ENCODE results near the gene ORM2.
"Not testable (repeated sequence)": the region's sequence is repeated elsewhere in the genome, so short reads cannot be mapped to it uniquely, and the experiment has no call there.

Gene ORM2

GRCh38 chr9:114315723-114316363 is 13.8 kb upstream of the ORM2 start:
- no peak for DNase-seq (ENCODE audit: low read depth)
- TF ChIP-seq, protein P1, sequence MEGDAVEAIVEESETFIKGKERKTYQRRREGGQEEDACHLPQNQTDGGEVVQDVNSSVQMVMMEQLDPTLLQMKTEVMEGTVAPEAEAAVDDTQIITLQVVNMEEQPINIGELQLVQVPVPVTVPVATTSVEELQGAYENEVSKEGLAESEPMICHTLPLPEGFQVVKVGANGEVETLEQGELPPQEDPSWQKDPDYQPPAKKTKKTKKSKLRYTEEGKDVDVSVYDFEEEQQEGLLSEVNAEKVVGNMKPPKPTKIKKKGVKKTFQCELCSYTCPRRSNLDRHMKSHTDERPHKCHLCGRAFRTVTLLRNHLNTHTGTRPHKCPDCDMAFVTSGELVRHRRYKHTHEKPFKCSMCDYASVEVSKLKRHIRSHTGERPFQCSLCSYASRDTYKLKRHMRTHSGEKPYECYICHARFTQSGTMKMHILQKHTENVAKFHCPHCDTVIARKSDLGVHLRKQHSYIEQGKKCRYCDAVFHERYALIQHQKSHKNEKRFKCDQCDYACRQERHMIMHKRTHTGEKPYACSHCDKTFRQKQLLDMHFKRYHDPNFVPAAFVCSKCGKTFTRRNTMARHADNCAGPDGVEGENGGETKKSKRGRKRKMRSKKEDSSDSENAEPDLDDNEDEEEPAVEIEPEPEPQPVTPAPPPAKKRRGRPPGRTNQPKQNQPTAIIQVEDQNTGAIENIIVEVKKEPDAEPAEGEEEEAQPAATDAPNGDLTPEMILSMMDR (conservative IDR thresholded peaks at IDR 0.05; ENCODE audit: low read depth, low read length) = no peak
- no peak overlapping the region for H3K4me3 ChIP-seq (ENCODE audit: low read depth, low read length)

GRCh38 chr9:114316605-114317230 is 13.0 kb upstream of the ORM2 start:
- TF ChIP-seq, protein P1 (conservative IDR thresholded peaks at IDR 0.05; ENCODE audit: low read depth, low read length) = no peak
- H3K4me3 ChIP-seq (ENCODE audit: low read depth, low read length) = no peak overlapping the region
- no peak for DNase-seq (ENCODE audit: low read depth)

DNA sequence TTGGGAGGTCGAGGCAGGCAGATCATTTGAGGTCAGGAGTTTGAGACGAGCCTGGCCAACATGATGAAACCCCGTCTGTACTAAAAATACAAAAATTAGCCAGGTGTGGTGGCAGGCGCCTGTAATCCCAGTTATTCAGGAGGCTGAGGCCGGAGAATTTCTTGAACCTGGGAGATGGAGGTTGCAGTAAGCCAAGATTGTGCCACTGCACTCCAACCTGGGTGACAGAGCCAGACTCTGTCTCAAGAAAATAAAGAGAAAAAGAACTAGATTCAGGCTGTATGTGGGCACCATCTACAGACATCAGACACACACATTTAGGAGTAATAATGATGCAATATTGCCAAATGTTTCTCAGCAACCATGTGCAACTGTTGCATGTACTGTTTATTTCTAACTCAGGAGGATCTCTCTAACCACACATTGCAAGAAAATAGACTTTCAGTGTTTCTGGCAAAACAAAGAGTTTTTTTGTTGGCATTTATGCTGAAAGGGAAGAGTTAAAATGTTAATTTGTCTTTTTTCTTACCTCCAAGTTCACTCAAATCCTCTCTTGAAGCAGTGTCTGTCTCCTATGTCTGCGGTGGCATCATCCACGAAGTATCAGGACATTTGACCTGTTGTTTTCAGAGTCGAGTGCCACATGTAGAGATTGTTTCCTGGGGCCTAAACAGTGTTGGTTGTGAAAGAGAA is 11.9 kb upstream of the ORM2 start:
- peak; percentile 83 for DNase-seq (ENCODE audit: low read depth)
- TF ChIP-seq, protein P1 (conservative IDR thresholded peaks at IDR 0.05; ENCODE audit: low read depth, low read length) = no peak
- no peak overlapping the region for H3K4me3 ChIP-seq (ENCODE audit: low read depth, low read length)

DNA sequence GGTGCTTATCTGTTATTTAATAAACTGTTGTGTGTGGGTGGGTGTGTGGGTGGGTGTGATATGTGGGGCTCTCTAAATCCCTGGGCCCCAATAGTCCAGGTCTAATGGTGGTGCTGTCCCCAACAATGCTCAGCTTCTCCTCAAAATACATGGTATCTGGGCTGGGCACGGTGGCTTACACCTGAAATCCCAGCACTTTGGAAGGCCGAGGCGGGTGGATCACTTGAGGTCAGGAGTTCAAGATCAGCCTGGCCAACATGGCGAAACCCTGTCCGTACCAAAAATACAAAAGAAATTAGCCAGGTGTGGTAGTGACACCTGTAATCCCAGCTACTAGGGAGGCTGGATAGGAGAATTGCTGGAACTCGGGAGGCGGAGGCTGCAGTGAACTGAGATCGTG is 11.3 kb upstream of the ORM2 start:
- H3K4me3 ChIP-seq (ENCODE audit: low read depth, low read length) = no peak overlapping the region
- DNase-seq (ENCODE audit: low read depth) = no peak
- TF ChIP-seq, protein P1 (conservative IDR thresholded peaks at IDR 0.05; ENCODE audit: low read depth, low read length) = no peak

DNA sequence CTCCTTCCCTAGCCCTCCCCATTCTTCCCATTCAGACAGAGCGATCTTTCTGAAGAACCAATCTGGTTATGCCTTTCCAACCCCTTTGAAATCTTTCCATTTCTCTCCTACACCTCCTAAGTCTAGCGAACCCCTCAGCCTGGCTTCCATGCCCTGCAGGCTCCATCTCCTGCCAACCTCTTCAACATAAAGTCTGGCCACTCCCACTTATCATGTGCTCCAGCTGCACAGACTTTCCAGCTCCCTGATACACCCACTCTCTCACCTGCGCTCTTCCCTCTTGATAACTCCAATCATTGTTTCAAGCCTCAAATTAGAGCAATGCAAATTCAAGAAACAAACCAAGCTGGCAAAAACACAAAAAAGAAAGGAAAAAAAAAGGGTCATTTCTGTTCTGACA is 10.5 kb upstream of the ORM2 start:
- H3K4me3 ChIP-seq (ENCODE audit: low read depth, low read length) = no peak overlapping the region
- TF ChIP-seq, protein P1 (conservative IDR thresholded peaks at IDR 0.05; ENCODE audit: low read depth, low read length) = no peak
- DNase-seq (ENCODE audit: low read depth) = no peak

- not testable (repeated sequence) for H3K4me3 ChIP-seq (ENCODE audit: low read depth, low read length)
- peak; percentile 67 for DNase-seq (ENCODE audit: low read depth)
Observed at GRCh38 chr9:114320710-114321109, 9.0 kb upstream of the ORM2 start.

DNA sequence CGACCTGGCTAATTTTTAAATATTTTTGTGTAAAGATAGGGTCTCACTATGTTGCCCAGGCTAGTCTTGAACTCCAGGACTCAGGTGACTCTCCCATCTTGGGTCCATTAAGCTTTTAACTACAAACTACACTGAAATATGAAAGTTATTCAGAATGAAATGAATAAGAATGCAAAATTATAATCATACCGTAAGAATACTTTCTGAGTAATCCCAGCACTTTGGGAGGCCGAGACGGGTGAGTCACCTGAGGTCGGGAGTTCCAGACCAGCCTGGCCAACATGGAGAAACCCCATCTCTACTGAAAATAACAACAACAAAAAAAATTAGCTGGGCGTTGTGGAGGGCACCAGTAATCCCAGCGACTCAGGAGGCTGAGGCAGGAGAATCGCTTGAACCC is 7.9 kb upstream of the ORM2 start:
- TF ChIP-seq, protein P1 (conservative IDR thresholded peaks at IDR 0.05; ENCODE audit: low read depth, low read length) = no peak
- peak; percentile 51 for DNase-seq (ENCODE audit: low read depth)
- no peak overlapping the region for H3K4me3 ChIP-seq (ENCODE audit: low read depth, low read length)

DNA sequence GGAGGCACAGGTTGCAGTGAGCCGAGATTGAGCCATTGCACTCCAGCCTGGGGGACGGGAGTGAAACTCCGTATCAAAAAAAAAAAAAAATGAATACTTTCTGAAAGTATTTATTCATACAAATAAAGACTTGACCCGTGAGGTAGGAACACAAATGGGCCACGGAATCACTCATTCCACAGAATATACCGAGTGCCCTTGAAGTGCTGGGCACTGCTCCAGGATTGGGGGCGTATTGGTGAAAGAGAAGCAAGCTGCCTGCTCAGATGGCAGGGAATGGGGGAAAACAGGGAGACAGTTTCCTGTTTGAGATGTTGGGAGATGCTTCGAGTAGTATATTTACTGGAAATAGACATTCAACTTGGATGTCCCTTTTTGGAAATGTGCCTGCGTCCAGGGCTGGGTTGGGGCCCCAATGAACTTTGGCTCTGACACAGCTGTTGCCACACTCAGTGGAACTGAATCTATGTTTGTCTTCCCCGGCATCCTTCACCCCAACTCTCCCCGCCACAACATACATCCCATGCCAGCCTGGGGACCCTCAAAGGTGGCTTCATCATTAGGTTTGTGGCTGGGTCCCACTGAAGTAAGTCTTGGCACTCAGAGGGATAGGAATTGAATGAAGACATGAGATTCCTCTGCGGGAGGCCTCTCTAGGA is 7.4 kb upstream of the ORM2 start:
- H3K4me3 ChIP-seq (ENCODE audit: low read depth, low read length); DNase-seq (ENCODE audit: low read depth): not testable (repeated sequence)

GRCh38 chr9:114322831-114323531 is 6.7 kb upstream of the ORM2 start, which contains the start of gene ORM1:
Gene ORM1, plus strand, starts transcription at chr9:114323098. Its CDS starts 36 bp downstream, at chr9:114323134.
- DNase-seq (ENCODE audit: low read depth); H3K4me3 ChIP-seq (ENCODE audit: low read depth, low read length): not testable (repeated sequence)

DNA sequence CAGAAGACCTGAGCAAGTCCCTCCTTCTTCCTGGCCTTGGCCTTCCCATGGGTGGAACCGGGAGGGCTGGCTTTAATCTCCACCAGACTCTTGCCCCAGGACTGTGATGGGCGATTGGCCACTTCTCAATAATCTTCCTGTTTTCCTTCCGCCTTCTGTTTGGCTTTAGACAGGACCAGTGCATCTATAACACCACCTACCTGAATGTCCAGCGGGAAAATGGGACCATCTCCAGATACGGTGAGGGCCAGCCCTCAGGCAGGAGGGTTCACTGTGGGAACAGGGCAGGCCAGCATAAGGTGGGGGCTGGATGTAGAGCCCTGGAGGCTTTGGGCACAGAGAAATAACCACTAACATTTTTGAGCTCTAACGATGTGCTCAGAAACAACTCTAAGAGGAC is 5.8 kb upstream of the ORM2 start:
- H3K4me3 ChIP-seq (ENCODE audit: low read depth, low read length); DNase-seq (ENCODE audit: low read depth): not testable (repeated sequence)

All from choroid plexus epithelial cell (primary cell).